Measurements from ENCODE around the gene VIT. TPM values are rescaled to one million over a fixed set of nuclear protein-coding genes. Genes with fewer than 3 reads are reported as not detected.

Gene VIT
- total and polyA plus RNA-seq, 2 donors (not counting 1 experiment from before 2014, with no cell fraction given): 0.17 to 0.62 TPM

DNA sequence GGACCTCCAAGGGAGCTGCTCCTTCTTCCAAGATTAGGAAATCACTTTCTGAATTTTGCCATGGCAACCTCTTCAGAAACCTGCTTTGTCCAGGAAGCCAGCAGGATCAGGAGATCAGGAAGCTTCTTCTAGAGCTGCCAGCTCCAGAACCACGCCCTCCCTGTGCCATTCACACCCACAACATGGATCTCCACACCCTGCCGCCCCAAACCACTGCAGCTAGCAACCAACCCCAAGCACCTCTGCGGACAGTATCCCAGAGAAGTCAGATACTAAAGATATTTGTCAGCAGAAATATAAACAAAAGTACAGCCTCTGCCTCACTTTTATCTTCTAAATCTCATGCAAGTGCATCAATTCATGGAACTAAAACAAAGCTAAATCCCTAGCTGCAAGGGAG is 106.4 kb downstream of the VIT start:
- no peak overlapping the region for H2AFZ ChIP-seq (ENCODE audit: low read length)
- DNase-seq (ENCODE audit: low read depth in 2 of 2): no peak
- H4K20me1 ChIP-seq (ENCODE audit: control insufficient read depth, extremely low read depth, insufficient read depth, low read length): no peaks in the 10 kb centered on the region
- H3K4me2 ChIP-seq (ENCODE audit: extremely low read depth, insufficient read depth, low read length): no peak overlapping the region
- no peak overlapping the region for H3K4me3 ChIP-seq (replicated peaks in 1 of 4; ENCODE audit: control extremely low read depth in 1 of 4, insufficient read depth in 1 of 4, low read depth in 3 of 4, low read length in 4 of 4)
- no peaks in the 10 kb centered on the region for H3K79me2 ChIP-seq (ENCODE audit: control insufficient read depth, insufficient read depth, low read length)
- no peaks in the 10 kb centered on the region for H3K9me3 ChIP-seq (ENCODE audit: control insufficient read depth, insufficient read depth, low read depth, low read length)
- no peaks in the 10 kb centered on the region for H3K4me1 ChIP-seq (ENCODE audit: control insufficient read depth, extremely low read depth, insufficient read depth, low read length)
- H3K36me3 ChIP-seq (ENCODE audit: control insufficient read depth, insufficient read depth, low read length): no peaks in the 10 kb centered on the region
- H3K9ac ChIP-seq (ENCODE audit: insufficient read depth, low read length): no peak overlapping the region
- peaks cover 2% of the 10 kb centered on the region for H3K27me3 ChIP-seq (ENCODE audit: control insufficient read depth, insufficient read depth, low read length)
- H3K27ac ChIP-seq (ENCODE audit: insufficient read depth, low read length): no peak overlapping the region
- TF ChIP-seq, protein P1, sequence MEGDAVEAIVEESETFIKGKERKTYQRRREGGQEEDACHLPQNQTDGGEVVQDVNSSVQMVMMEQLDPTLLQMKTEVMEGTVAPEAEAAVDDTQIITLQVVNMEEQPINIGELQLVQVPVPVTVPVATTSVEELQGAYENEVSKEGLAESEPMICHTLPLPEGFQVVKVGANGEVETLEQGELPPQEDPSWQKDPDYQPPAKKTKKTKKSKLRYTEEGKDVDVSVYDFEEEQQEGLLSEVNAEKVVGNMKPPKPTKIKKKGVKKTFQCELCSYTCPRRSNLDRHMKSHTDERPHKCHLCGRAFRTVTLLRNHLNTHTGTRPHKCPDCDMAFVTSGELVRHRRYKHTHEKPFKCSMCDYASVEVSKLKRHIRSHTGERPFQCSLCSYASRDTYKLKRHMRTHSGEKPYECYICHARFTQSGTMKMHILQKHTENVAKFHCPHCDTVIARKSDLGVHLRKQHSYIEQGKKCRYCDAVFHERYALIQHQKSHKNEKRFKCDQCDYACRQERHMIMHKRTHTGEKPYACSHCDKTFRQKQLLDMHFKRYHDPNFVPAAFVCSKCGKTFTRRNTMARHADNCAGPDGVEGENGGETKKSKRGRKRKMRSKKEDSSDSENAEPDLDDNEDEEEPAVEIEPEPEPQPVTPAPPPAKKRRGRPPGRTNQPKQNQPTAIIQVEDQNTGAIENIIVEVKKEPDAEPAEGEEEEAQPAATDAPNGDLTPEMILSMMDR (conservative IDR thresholded peaks at IDR 0.05 in 1 of 2, IDR thresholded peaks at IDR 0.05 in 1 of 2; ENCODE audit: low read depth in 1 of 2, low read length in 2 of 2): no peak
- no peak for TF ChIP-seq EZH2 (IDR thresholded peaks at IDR 0.05; ENCODE audit: low read length, missing control alignments)

DNA sequence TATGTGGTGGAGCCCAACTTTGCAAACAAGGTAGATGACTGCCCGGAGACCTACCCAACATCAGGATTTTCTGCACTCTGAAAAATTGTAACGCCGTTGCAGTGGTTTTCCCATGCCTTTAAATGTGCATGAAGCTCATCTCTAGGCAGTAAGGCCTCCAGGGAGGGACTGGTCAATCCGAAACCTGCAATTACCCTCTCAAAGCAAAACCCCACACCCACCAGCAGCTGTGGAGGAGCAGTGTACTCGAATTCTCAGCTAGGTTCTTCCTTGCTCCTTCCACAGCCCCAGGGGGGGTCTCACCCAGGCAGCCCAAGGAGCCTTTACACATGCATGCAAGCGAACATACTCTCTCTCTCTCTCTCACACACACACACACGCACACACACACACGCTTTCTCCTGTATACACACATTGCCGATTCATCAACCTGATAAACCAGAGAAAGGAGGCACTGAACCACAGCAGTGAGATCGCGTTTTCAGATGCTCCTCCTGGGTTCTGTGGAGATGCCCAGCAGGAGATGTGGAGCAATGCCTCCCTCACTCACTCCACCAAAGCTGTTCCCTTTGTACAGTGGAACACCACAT is 109.2 kb downstream of the VIT start:
- no peak for DNase-seq (ENCODE audit: low read depth in 2 of 2)
- Histone ChIP-seq H2AFZ (ENCODE audit: low read length) (no peak overlapping the region), H3K4me2 (ENCODE audit: extremely low read depth, insufficient read depth, low read length) (no peak overlapping the region), H3K9me3 (ENCODE audit: control insufficient read depth, insufficient read depth, low read depth, low read length) (no peaks in the 10 kb centered on the region), H3K79me2 (ENCODE audit: control insufficient read depth, insufficient read depth, low read length) (no peaks in the 10 kb centered on the region), H3K4me3 (replicated peaks in 1 of 4; ENCODE audit: control extremely low read depth in 1 of 4, insufficient read depth in 1 of 4, low read depth in 3 of 4, low read length in 4 of 4) (no peak overlapping the region), H3K4me1 (ENCODE audit: control insufficient read depth, extremely low read depth, insufficient read depth, low read length) (no peaks in the 10 kb centered on the region), H3K36me3 (ENCODE audit: control insufficient read depth, insufficient read depth, low read length) (no peaks in the 10 kb centered on the region), H3K9ac (ENCODE audit: insufficient read depth, low read length) (no peak overlapping the region), H3K27ac (ENCODE audit: insufficient read depth, low read length) (no peak overlapping the region), H3K27me3 (ENCODE audit: control insufficient read depth, insufficient read depth, low read length) (peaks cover 2% of the 10 kb centered on the region), H4K20me1 (ENCODE audit: control insufficient read depth, extremely low read depth, insufficient read depth, low read length) (no peaks in the 10 kb centered on the region)
- no peak for TF ChIP-seq EZH2 (IDR thresholded peaks at IDR 0.05; ENCODE audit: low read length, missing control alignments)
- TF ChIP-seq, protein P1 (conservative IDR thresholded peaks at IDR 0.05 in 1 of 2, IDR thresholded peaks at IDR 0.05 in 1 of 2; ENCODE audit: low read depth in 1 of 2, low read length in 2 of 2): no peak

DNA sequence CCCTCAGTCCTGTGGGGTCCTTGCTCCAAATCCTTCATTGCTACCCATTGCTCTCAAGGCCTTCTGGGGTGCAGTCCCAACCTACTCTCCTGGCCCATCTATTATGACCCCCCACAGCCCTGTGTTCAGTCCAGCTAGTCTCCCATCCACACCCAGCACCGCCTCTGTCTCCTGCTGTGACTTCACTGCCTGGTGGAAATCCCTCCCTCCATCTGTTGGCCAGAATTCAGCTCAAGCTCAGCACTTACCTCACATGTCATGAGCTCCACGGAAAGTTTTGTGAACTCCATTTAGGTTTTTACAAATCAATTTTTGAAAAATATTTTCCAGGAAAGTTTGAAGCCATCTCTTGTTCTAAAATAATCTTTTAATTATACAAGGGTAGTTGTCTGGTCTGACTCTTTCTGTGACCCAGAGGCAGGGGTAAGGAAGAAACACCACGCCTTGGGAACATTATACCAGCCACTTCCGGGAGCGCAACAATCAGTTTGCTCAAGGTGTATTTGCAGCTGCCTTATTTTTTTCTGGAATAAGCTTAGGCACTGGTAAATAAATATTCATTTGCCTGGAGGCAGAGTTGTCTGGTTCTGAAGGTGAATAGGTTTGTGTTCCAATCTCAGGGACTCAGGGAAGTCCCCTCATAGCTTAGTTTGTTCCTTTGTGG is 110.8 kb downstream of the VIT start:
- H3K4me3 ChIP-seq (replicated peaks in 1 of 4; ENCODE audit: control extremely low read depth in 1 of 4, insufficient read depth in 1 of 4, low read depth in 3 of 4, low read length in 4 of 4): no peak overlapping the region
- TF ChIP-seq EZH2 (IDR thresholded peaks at IDR 0.05; ENCODE audit: low read length, missing control alignments): no peak
- TF ChIP-seq, protein P1 (conservative IDR thresholded peaks at IDR 0.05 in 1 of 2, IDR thresholded peaks at IDR 0.05 in 1 of 2; ENCODE audit: low read depth in 1 of 2, low read length in 2 of 2): no peak
- H3K9ac ChIP-seq (ENCODE audit: insufficient read depth, low read length): no peak overlapping the region
- no peak overlapping the region for H2AFZ ChIP-seq (ENCODE audit: low read length)
- H3K4me2 ChIP-seq (ENCODE audit: extremely low read depth, insufficient read depth, low read length): no peak overlapping the region
- no peaks in the 10 kb centered on the region for H4K20me1 ChIP-seq (ENCODE audit: control insufficient read depth, extremely low read depth, insufficient read depth, low read length)
- DNase-seq (ENCODE audit: low read depth in 2 of 2): no peak
- H3K27me3 ChIP-seq (ENCODE audit: control insufficient read depth, insufficient read depth, low read length): peaks cover 2% of the 10 kb centered on the region
- H3K4me1 ChIP-seq (ENCODE audit: control insufficient read depth, extremely low read depth, insufficient read depth, low read length): no peaks in the 10 kb centered on the region
- H3K27ac ChIP-seq (ENCODE audit: insufficient read depth, low read length): no peak overlapping the region
- H3K79me2 ChIP-seq (ENCODE audit: control insufficient read depth, insufficient read depth, low read length): no peaks in the 10 kb centered on the region
- H3K9me3 ChIP-seq (ENCODE audit: control insufficient read depth, insufficient read depth, low read depth, low read length): no peaks in the 10 kb centered on the region
- H3K36me3 ChIP-seq (ENCODE audit: control insufficient read depth, insufficient read depth, low read length): no peaks in the 10 kb centered on the region
